ENCODE results near the gene MED6. TPM values are rescaled to one million over a fixed set of nuclear protein-coding genes. Genes with fewer than 3 reads are reported as not detected.

Gene MED6
- total RNA-seq, 1 donor from 2014 or later: 31.2 TPM

DNA sequence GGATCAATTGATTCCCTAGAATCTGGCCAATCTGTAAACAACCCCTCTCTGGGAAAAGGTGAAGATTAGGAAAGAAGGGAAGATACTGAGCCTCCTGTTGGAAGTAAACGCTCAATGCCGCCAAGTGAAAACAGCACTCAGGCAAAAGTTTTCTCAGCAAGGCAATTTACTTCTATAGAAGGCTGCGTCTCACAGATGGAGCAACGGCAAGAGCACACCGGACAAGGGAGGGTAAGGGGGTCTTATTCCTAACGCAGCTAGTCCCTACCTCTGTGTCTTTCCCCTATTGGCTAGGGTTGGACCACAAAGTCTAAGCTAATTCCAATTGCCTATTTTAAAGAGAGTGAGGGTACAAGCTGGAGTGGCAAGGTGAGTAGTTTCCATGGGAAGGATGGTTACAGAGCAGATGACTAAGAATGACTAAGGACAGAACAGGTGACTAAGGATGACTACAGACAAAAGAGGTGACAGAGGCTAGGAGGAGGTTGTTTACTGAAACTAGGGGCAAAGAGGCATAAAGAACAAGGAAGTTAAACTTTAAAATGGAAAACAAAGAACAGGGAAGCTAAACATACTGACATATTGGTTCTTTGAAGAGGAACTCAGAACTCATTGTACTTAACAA lies 35.6 kb upstream of the MED6 start:
- Histone ChIP-seq H3K4me3 (no peak overlapping the region), H3K9me3 (no peaks in the 10 kb centered on the region), H3K27me3 (peaks cover 6% of the 10 kb centered on the region), H3K4me1 (peaks cover 8% of the 10 kb centered on the region), H3K27ac (no peak overlapping the region), H3K36me3 (no peaks in the 10 kb centered on the region)
- intact Hi-C loops (cut with DNase I): no loop called here
- DNase-seq: no peak
- TF ChIP-seq, protein P1, sequence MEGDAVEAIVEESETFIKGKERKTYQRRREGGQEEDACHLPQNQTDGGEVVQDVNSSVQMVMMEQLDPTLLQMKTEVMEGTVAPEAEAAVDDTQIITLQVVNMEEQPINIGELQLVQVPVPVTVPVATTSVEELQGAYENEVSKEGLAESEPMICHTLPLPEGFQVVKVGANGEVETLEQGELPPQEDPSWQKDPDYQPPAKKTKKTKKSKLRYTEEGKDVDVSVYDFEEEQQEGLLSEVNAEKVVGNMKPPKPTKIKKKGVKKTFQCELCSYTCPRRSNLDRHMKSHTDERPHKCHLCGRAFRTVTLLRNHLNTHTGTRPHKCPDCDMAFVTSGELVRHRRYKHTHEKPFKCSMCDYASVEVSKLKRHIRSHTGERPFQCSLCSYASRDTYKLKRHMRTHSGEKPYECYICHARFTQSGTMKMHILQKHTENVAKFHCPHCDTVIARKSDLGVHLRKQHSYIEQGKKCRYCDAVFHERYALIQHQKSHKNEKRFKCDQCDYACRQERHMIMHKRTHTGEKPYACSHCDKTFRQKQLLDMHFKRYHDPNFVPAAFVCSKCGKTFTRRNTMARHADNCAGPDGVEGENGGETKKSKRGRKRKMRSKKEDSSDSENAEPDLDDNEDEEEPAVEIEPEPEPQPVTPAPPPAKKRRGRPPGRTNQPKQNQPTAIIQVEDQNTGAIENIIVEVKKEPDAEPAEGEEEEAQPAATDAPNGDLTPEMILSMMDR (IDR thresholded peaks at IDR 0.05): no peak
- ATAC-seq: no peak

DNA sequence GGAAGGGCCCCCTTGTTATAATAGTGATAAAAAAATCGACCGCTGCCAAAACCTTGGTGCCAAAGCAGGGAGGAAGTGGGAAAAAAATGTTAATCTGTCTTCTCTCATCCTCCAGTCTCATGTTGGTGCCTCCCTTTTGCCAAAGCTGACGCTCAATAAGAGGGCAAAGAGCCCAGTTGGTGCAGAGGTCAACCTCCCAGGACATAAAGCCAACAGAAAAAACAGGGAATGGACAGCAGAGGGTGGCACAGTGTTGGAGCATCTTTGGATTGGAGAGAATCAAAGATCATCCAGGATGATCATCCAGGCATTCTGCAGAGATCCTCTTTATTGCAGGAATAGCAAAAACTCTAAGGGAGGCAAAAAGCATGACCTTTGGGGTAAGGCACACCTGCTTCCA lies 31.5 kb upstream of the MED6 start:
- H3K9me3 ChIP-seq: peaks cover 4% of the 10 kb centered on the region
- H3K27ac ChIP-seq: no peak overlapping the region
- TF ChIP-seq, protein P1 (IDR thresholded peaks at IDR 0.05): no peak
- no peak for ATAC-seq
- H3K36me3 ChIP-seq: no peaks in the 10 kb centered on the region
- H3K4me1 ChIP-seq: no peaks in the 10 kb centered on the region
- no peak for DNase-seq
- no peaks in the 10 kb centered on the region for H3K27me3 ChIP-seq
- intact Hi-C loops (cut with DNase I): no loop called here
- H3K4me3 ChIP-seq: no peak overlapping the region

DNA sequence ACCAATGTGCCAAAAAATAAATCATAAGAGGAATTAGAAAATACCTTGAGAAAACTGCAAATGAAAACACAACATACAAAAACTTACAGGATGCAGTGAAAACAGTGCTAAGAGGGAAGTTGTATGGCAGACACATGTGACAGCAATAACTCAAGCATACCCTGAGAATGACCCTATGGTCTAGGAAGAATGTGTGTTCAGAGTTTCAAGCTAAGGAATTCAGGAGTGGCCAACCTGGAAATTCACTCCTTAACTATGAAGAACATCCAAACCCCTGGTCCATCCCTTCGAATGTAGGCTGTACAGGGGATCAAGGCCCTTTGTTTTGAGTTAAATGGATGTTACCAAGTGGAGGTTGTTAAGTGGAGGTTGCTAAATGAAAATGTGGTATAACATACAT lies 24.5 kb upstream of the MED6 start:
- ATAC-seq (no peak), DNase-seq (no peak)
- Histone ChIP-seq H3K4me1 (no peaks in the 10 kb centered on the region), H3K9me3 (peaks cover 11% of the 10 kb centered on the region), H3K4me3 (no peak overlapping the region), H3K36me3 (no peaks in the 10 kb centered on the region), H3K27ac (no peak overlapping the region), H3K27me3 (no peaks in the 10 kb centered on the region)
- intact Hi-C loops (cut with DNase I): no loop called here
- TF ChIP-seq, protein P1 (IDR thresholded peaks at IDR 0.05): no peak

DNA sequence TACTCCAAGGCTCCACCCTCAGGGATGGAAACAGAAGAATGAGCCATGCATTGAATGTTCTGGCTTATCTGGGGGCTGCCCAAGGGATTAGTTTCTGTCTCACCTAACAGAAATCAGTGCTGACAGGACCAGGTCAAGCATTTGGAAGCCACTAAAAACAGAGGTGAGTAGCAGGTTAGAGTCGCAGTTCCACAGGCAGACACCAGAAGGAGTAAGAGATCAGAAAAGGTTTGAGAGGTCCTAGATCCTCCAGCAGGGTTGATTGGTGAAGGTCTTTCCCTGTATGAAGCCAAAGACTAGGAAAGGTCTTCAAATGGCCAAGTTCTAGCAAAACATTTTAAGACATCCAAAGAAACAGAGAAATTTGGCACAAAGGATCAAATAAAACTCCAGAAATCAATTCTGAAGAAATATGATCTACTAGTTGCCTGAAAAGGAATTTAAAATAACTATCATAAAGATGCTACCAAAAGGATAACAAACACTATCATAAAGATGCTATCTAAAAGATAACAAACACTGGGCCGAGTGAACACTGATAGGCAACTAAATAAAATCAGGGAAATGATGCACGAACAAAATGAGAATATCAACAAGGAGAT lies 21.8 kb upstream of the MED6 start:
- DNase-seq (no peak), ATAC-seq (peak; percentile 92)
- Histone ChIP-seq H3K36me3 (no peaks in the 10 kb centered on the region), H3K4me1 (no peaks in the 10 kb centered on the region), H3K9me3 (peaks cover 9% of the 10 kb centered on the region), H3K27ac (no peak overlapping the region), H3K4me3 (no peak overlapping the region), H3K27me3 (no peaks in the 10 kb centered on the region)
- TF ChIP-seq, protein P1 (IDR thresholded peaks at IDR 0.05): peak; percentile 72
- intact Hi-C loops (cut with DNase I): no loop called here

DNA sequence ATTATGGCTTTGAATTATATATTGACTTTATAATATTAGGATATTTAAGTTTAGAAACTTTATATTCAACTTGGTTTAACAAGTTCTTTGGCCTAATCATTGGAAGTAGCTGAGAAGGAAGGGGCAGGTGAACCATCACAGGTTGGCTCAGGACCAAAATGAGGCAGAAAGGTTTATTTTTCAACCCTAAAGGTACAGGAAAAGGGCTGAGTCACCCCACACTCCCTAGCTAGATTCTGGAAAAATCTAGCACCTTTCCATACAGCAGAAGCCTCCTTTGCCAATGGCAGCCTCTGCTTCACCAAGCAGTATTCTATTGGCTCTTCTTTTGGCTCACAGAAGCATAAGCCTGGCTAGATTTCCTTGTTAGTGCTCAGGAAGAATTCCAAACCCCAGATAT lies 19.3 kb upstream of the MED6 start:
- Histone ChIP-seq H3K4me1 (no peaks in the 10 kb centered on the region), H3K27ac (no peak overlapping the region), H3K27me3 (no peaks in the 10 kb centered on the region), H3K4me3 (no peak overlapping the region), H3K9me3 (no peaks in the 10 kb centered on the region), H3K36me3 (no peaks in the 10 kb centered on the region)
- TF ChIP-seq, protein P1 (IDR thresholded peaks at IDR 0.05): no peak
- ATAC-seq (no peak), DNase-seq (no peak)
- intact Hi-C loops (cut with DNase I): no loop called here
